Endothelial cell of umbilical vein (primary cell): ENCODE measurements around the gene SLC25A30. TPM values are rescaled to one million over a fixed set of nuclear protein-coding genes. Genes with fewer than 3 reads are reported as not detected.

Experiments
- BruUV-seq: library from RNA; stranded (reverse); fragments of 400-500 nt; replicated peaks from 2 replicates; lab custom pipeline; 2021; lab: Mats Ljungman, UMichigan
- CTCF ChIA-PET: fragments of 300-600, 350-600 bp; sonication (Branson Sonifier 250); formaldehyde crosslinking; loops from one replicate; lab custom pipeline; 2021; ENCODE audit warnings: antibody characterized with exemption, inconsistent platforms; lab: Charles Lee
- POLR2A ChIA-PET: fragments of 300-600, 350-600 bp; sonication (Branson Sonifier 250); formaldehyde crosslinking; loops from one replicate; lab custom pipeline; 2021; ENCODE audit warnings: antibody characterized with exemption, inconsistent platforms; lab: Charles Lee
- DNase-seq: peaks from one replicate; pipeline ENCODE4 v3.0.0-alpha.2; 2011; ENCODE audit warnings: low read depth, low spot score
- FAIRE-seq: peaks from 2 replicates; lab custom pipeline; 2011; peaks lifted over from hg19 to GRCh38; lab: Jason Lieb, UNC
- H2AFZ ChIP-seq: 2 replicates; pipeline ENCODE4 v1.6.0; 2012; ENCODE audit warnings: low read depth, low read length, control low read depth, inconsistent platforms
- H3K27ac ChIP-seq: 2 replicates; pipeline ENCODE4 v1.5.1; 2011; ENCODE audit warnings: low read depth, mild to moderate bottlenecking, control low read depth, low read length, moderate library complexity; ENCODE audit not compliant: insufficient read depth
- H3K27me3 ChIP-seq, 2 experiments: 2 replicates each; pipeline versions ENCODE4 v1.6.0 to v1.6.1; 2011; ENCODE audit warnings: low read length in 2 of 2, mixed read lengths in 1 of 2; ENCODE audit not compliant: control insufficient read depth in 2 of 2, insufficient read depth in 2 of 2
- H3K36me3 ChIP-seq, 2 experiments: 2 replicates in 1 of 2; 3 replicates in 1 of 2; pipeline ENCODE4 v1.5.1; 2011; ENCODE audit warnings: low read length in 2 of 2, mild to moderate bottlenecking in 1 of 2, moderate library complexity in 1 of 2; ENCODE audit not compliant: control insufficient read depth in 2 of 2, insufficient read depth in 2 of 2; ENCODE audit errors: extremely low read depth in 1 of 2
- H3K4me1 ChIP-seq: 3 replicates; pipeline ENCODE4 v1.5.1; 2011; ENCODE audit warnings: mild to moderate bottlenecking, low read length; ENCODE audit not compliant: control insufficient read depth, insufficient read depth; ENCODE audit errors: extremely low read depth
- H3K4me2 ChIP-seq: 2 replicates; pipeline ENCODE4 v1.6.1; 2011; ENCODE audit warnings: low read length, control low read depth, mixed read lengths; ENCODE audit not compliant: insufficient read depth
- H3K4me3 ChIP-seq, 3 experiments: fragments of 200-600 bp in 1 of 3; sonication (generic), shearing (Covaris generic) in 1 of 3; replicated peaks in 1 of 3; 2 replicates each; pipeline ENCODE4 v1.5.1; 2011 to 2016; ENCODE audit warnings: control low read depth in 3 of 3, low read length in 3 of 3, mild to moderate bottlenecking in 2 of 3, inconsistent platforms in 1 of 3, low read depth in 1 of 3, moderate library complexity in 1 of 3; ENCODE audit not compliant: insufficient read depth in 1 of 3
- H3K79me2 ChIP-seq: 2 replicates; pipeline ENCODE4 v1.6.0; 2012; ENCODE audit warnings: low read length, inconsistent platforms; ENCODE audit not compliant: control insufficient read depth, insufficient read depth
- H3K9ac ChIP-seq: replicated peaks from 2 replicates; pipeline ENCODE3; 2011; ENCODE audit warnings: low read length, control low read depth; ENCODE audit not compliant: insufficient read depth; ENCODE audit errors: extremely low read depth
- H3K9me1 ChIP-seq: replicated peaks from 3 replicates; pipeline ENCODE4 v1.6.0; 2011; ENCODE audit warnings: mild to moderate bottlenecking, low read length; ENCODE audit not compliant: control insufficient read depth, insufficient read depth; ENCODE audit errors: extremely low read depth
- H3K9me3 ChIP-seq: replicated peaks from 2 replicates; pipeline ENCODE4 v1.5.1; 2012; ENCODE audit warnings: low read length, inconsistent platforms; ENCODE audit not compliant: control insufficient read depth, insufficient read depth
- H4K20me1 ChIP-seq: replicated peaks from 2 replicates; pipeline ENCODE3; 2011; ENCODE audit warnings: mild to moderate bottlenecking, low read length; ENCODE audit not compliant: control insufficient read depth, insufficient read depth; ENCODE audit errors: extremely low read depth
- CTCF ChIP-seq, 2 donors: IDR thresholded peaks; 1 replicate in 1 of 2; 2 replicates in 1 of 2; pipeline ENCODE4 v1.5.1; 2011; ENCODE audit warnings: low read length in 2 of 2, mild to moderate bottlenecking in 2 of 2, moderate library complexity in 2 of 2, control low read depth in 1 of 2, inconsistent platforms in 1 of 2, low read depth in 1 of 2; ENCODE audit not compliant: insufficient read depth in 1 of 2; ENCODE audit errors: extremely low read depth in 1 of 2
- GATA2 ChIP-seq: IDR thresholded peaks from 2 replicates; pipeline ENCODE4 v1.7.0; 2011; ENCODE audit warnings: low read depth, mild to moderate bottlenecking, moderate library complexity, mixed read lengths, low read length; ENCODE audit not compliant: insufficient read length, insufficient read depth
- MYC ChIP-seq: IDR thresholded peaks from one replicate; pipeline ENCODE4 v1.6.1; 2011; ENCODE audit warnings: mild to moderate bottlenecking, low read depth, low read length
- POLR2A ChIP-seq: IDR thresholded peaks from 2 replicates; pipeline ENCODE4 v1.6.1; 2012; ENCODE audit warnings: low read depth, mild to moderate bottlenecking, control low read depth, low read length
- POLR2AphosphoS5 ChIP-seq: IDR thresholded peaks from 2 replicates; pipeline ENCODE4 v1.6.1; 2012; ENCODE audit warnings: low read depth, mild to moderate bottlenecking, control low read depth, low read length, moderate library complexity; ENCODE audit not compliant: insufficient read depth
- dilution Hi-C: fragments of 300-500 bp; cut with MboI; formaldehyde crosslinking; loops from one replicate; pipeline ENCODE4 v1.15.0; 2019; ENCODE audit warnings: low sequenced_read_pairs; ENCODE audit not compliant: extremely low pct_ligation_motif_present
- intact Hi-C: fragments of 100-400 bp; cut with micrococcal nuclease; formaldehyde crosslinking; loops from one replicate; pipeline ENCODE4 v1.10.0; 2022
- polyA plus RNA-seq, 4 experiments: library from polyadenylated mRNA; depleted of rRNA in 3 of 4; stranded (reverse) in 3 of 4; unstranded in 1 of 4; fragments of >200 nt; gene quantifications; 2 replicates each; pipeline versions ENCODE4 v1.2.1 to v1.2.3, GENCODE V29; 2011 to 2012; ENCODE audit warnings: missing spikeins in 1 of 4
- total RNA-seq: library from RNA; stranded (reverse); gene quantifications from 2 replicates; pipeline ENCODE4 v1.2.3, GENCODE V29; 2021
- TF ChIP-seq, protein P1 (sequence below): IDR thresholded peaks from 2 replicates; pipeline ENCODE4 v1.6.1; 2011; ENCODE audit not compliant: insufficient read depth, insufficient read length

SLC25A30 gene
- total and polyA plus RNA-seq, 2 donors (not counting 3 experiments of a cell fraction or from before 2014, with no cell fraction given): 13.3 to 27.0 TPM

- DNase-seq (no peak), FAIRE-seq (no peak)
- dilution Hi-C loops: no loop called here
- ChIA-PET POLR2A (no interaction called here), CTCF (interaction anchor here (1.2 kb wide), 1 partner anchor 76 kb away, joined by 5 read pairs; no protein-coding TSS in a partner anchor)
- no peaks in the 10 kb centered on the region for H3K36me3 ChIP-seq
- no peaks in the 10 kb centered on the region for H3K79me2 ChIP-seq
- TF ChIP-seq POLR2A (no peak), POLR2AphosphoS5 (no peak), GATA2 (no peak)
- TF ChIP-seq, protein P1, sequence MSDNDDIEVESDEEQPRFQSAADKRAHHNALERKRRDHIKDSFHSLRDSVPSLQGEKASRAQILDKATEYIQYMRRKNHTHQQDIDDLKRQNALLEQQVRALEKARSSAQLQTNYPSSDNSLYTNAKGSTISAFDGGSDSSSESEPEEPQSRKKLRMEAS: no peak
- no peak overlapping the region for H3K27ac ChIP-seq
- no peaks in the 10 kb centered on the region for H3K9me1 ChIP-seq
- no peak overlapping the region for H3K4me3 ChIP-seq
- intact Hi-C loops: no loop called here
- no peaks in the 10 kb centered on the region for H3K9me3 ChIP-seq
- H3K4me2 ChIP-seq: no peak overlapping the region
- H3K27me3 ChIP-seq: peaks cover 8 to 9% of the 10 kb centered on the region in 2 experiments
- H3K4me1 ChIP-seq: no peaks in the 10 kb centered on the region
- no peak overlapping the region for H2AFZ ChIP-seq
- no TSS peak for BruUV-seq
- H4K20me1 ChIP-seq: no peaks in the 10 kb centered on the region
- no peak overlapping the region for H3K9ac ChIP-seq
Measured at GRCh38 chr13:45447050-45447661, 29.0 kb upstream of the SLC25A30 start.

GRCh38 chr13:45446181-45446580, 28.0 kb upstream of the SLC25A30 start:
- no peak overlapping the region for H3K4me2 ChIP-seq
- TF ChIP-seq MYC: no peak
- TF ChIP-seq POLR2AphosphoS5: no peak
- TF ChIP-seq CTCF (IDR thresholded peaks at IDR 0.05; ENCODE audit: extremely low read depth in 1 of 2, insufficient read depth in 1 of 2, low read depth in 1 of 2, low read length in 2 of 2): no peak
- no peaks in the 10 kb centered on the region for H3K79me2 ChIP-seq
- no peaks in the 10 kb centered on the region for H3K36me3 ChIP-seq
- no peaks in the 10 kb centered on the region for H3K4me1 ChIP-seq
- peaks cover 8 to 9% of the 10 kb centered on the region in 2 experiments for H3K27me3 ChIP-seq
- H4K20me1 ChIP-seq: no peaks in the 10 kb centered on the region
- no peak for DNase-seq
- no TSS peak for BruUV-seq
- H3K9ac ChIP-seq: no peak overlapping the region
- intact Hi-C loops: no loop called here
- H3K4me3 ChIP-seq: no peak overlapping the region
- CTCF ChIA-PET: no interaction called here
- no peak for FAIRE-seq
- no peak overlapping the region for H3K27ac ChIP-seq
- POLR2A ChIA-PET: no interaction called here
- H3K9me3 ChIP-seq: no peaks in the 10 kb centered on the region
- dilution Hi-C loops: no loop called here
- H3K9me1 ChIP-seq: no peaks in the 10 kb centered on the region
- H2AFZ ChIP-seq: no peak overlapping the region
